Common myeloid progenitor, CD34-positive (primary cell): Measurements from ENCODE around the gene AMBRA1.

ENCODE experiments used
- CTCF ChIA-PET: fragments of 350-600 bp; sonication (Branson Sonifier 250); formaldehyde crosslinking; loops from one replicate; lab custom pipeline; 2021; ENCODE audit warnings: antibody characterized with exemption; lab: Charles Lee
- POLR2A ChIA-PET: fragments of 350-600 bp; sonication (Branson Sonifier 250); formaldehyde crosslinking; loops from one replicate; lab custom pipeline; 2021; ENCODE audit warnings: antibody characterized with exemption; lab: Charles Lee
- DNase-seq, 3 donors: peaks; one replicate each; pipeline versions ENCODE4 v3.0.0 to v3.0.0-alpha.2; 2013
- H3K27ac ChIP-seq, 2 experiments: 1 replicate in 1 of 2; 2 replicates in 1 of 2; pipeline ENCODE4 v1.7.0; 2013; ENCODE audit warnings: inconsistent platforms in 2 of 2, low read length in 2 of 2, mild to moderate bottlenecking in 2 of 2, low read depth in 1 of 2, moderate library complexity in 1 of 2; ENCODE audit not compliant: severe bottlenecking in 2 of 2, insufficient read depth in 1 of 2, poor library complexity in 1 of 2
- H3K27me3 ChIP-seq, 5 experiments: replicated peaks in 2 of 5; 1 replicate in 3 of 5; 2 replicates in 2 of 5; pipeline versions ENCODE4 v1.6.1 to v1.7.0; 2013; ENCODE audit warnings: low read length in 4 of 5, mild to moderate bottlenecking in 2 of 5, moderate library complexity in 2 of 5, inconsistent platforms in 1 of 5; ENCODE audit not compliant: insufficient read depth in 5 of 5, control insufficient read depth in 4 of 5
- H3K36me3 ChIP-seq, 4 experiments: 1 replicate in 2 of 4; 2 replicates in 2 of 4; pipeline versions ENCODE4 v1.6.1 to v1.7.0; 2013; ENCODE audit warnings: low read length in 3 of 4, control low read depth in 1 of 4, mild to moderate bottlenecking in 1 of 4; ENCODE audit not compliant: control insufficient read depth in 4 of 4, insufficient read depth in 4 of 4
- H3K4me1 ChIP-seq, 4 experiments: 1 replicate in 3 of 4; 2 replicates in 1 of 4; pipeline versions ENCODE4 v1.6.1 to v1.7.1; 2013; ENCODE audit warnings: low read length in 3 of 4, mild to moderate bottlenecking in 3 of 4, control low read depth in 1 of 4, inconsistent platforms in 1 of 4, moderate library complexity in 1 of 4; ENCODE audit not compliant: control insufficient read depth in 4 of 4, insufficient read depth in 4 of 4; ENCODE audit errors: control extremely low read depth in 1 of 4
- H3K4me3 ChIP-seq, 7 experiments: 1 replicate in 4 of 7; 2 replicates in 3 of 7; pipeline versions ENCODE4 v1.5.1 to v1.7.0; 2013; ENCODE audit warnings: mild to moderate bottlenecking in 7 of 7, low read length in 6 of 7, moderate library complexity in 6 of 7, inconsistent platforms in 2 of 7, low read depth in 2 of 7, control low read depth in 1 of 7; ENCODE audit not compliant: insufficient read depth in 4 of 7, control insufficient read depth in 1 of 7; ENCODE audit errors: extremely low read depth in 1 of 7
- H3K9me3 ChIP-seq, 5 experiments: 1 replicate in 4 of 5; 2 replicates in 1 of 5; pipeline versions ENCODE4 v1.6.1 to v1.7.1; 2013; ENCODE audit warnings: low read length in 4 of 5, mild to moderate bottlenecking in 2 of 5, inconsistent platforms in 1 of 5, low read depth in 1 of 5, moderate library complexity in 1 of 5; ENCODE audit not compliant: control insufficient read depth in 4 of 5, insufficient read depth in 2 of 5; ENCODE audit errors: control extremely low read depth in 1 of 5
- WGBS: methylation state at CpG from one replicate; pipeline ENCODE4 v1.1.5; 2013; ENCODE audit not compliant: insufficient coverage; 5-methylcytosine and 5-hydroxymethylcytosine counted together

Gene AMBRA1

DNA sequence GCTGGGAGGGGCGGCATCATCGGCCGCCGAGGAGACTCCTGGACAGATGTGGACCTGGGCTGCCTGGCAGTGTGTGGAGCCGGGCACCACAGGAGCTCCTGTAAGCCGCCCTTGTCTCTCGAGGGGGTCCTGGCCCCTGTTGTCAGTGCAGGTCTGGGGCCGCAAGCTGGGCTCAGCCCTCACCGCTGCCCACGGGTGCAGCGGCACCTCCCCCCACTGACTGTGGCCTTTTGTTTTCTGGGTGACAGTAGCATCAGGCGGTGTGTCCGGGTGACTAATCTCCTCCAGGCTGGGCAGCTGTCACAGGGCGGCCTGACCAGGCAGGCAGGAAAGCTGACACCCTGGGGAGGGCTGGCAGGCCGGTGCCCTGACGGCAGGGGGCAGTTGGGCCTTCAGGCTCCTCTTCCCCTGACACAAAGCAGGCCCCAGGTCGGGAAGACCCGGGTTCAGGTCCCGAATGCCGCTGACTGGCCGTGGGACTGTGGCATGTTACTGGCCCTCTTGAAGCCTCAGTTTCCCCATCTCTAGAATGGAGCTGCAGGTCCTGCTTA lies 230.3 kb downstream of the AMBRA1 start:
- Histone ChIP-seq H3K4me3 (peak overlapping the region in 2 of 7 experiments; percentile 82 to 83), H3K4me1 (peaks cover 2 to 61% (median 53%) of the 10 kb centered on the region in 4 experiments), H3K9me3 (no peaks in the 10 kb centered on the region), H3K27me3 (no peaks in the 10 kb centered on the region), H3K36me3 (peaks cover 3 to 54% (median 26%) of the 10 kb centered on the region in 4 experiments), H3K27ac (peak overlapping the region; percentile 56 to 94)
- ChIA-PET CTCF (interaction anchor here (1.2 to 42.2 kb wide), 6 partner anchors 2 to 179 kb away, joined by 3 to 1037 read pairs (median 5); partner anchors contain the start of genes DGKZ and MDK), POLR2A (no interaction called here)
- WGBS, result 90% methylated on average over 16 of the region's 21 CpGs
- no peak for DNase-seq

- CTCF ChIA-PET, result interaction anchor here (1.2 to 42.2 kb wide), 6 partner anchors 1 to 179 kb away, joined by 3 to 1037 read pairs (median 5); partner anchors contain the start of genes DGKZ and MDK
Measured at GRCh38 chr11:46363031-46363407, 230.8 kb downstream of the AMBRA1 start.

GRCh38 chr11:46362156-46363030 lies 231.4 kb downstream of the AMBRA1 start:
- WGBS, result 47% methylated on average over 20 of the region's 20 CpGs
- ChIA-PET POLR2A (interaction anchor here (0.6 to 1.7 kb wide), 3 partner anchors 16 to 1608 kb away, joined by 3 to 7 read pairs (median 3); partner anchors contain the start of gene DGKZ), CTCF (interaction anchor here (1.2 to 42.2 kb wide), 9 partner anchors 1 to 180 kb away, joined by 3 to 1037 read pairs (median 4); partner anchors contain the start of genes DGKZ and MDK)
- Histone ChIP-seq H3K36me3 (peaks cover 0 to 44% (median 21%) of the 10 kb centered on the region in 4 experiments), H3K9me3 (no peaks in the 10 kb centered on the region), H3K4me1 (peaks cover 2 to 66% (median 59%) of the 10 kb centered on the region in 4 experiments), H3K27me3 (no peaks in the 10 kb centered on the region), H3K4me3 (peak overlapping the region; percentile 44 to 83 (median 65)), H3K27ac (peak overlapping the region; percentile 91 to 94)
- DNase-seq, result peak in 1 of 3 donors; percentile 58

More at GRCh38 chr11:46363031-46363407, 230.8 kb downstream of the AMBRA1 start:
- WGBS, result 63% methylated on average over 9 of the region's 9 CpGs
- Histone ChIP-seq H3K27me3 (no peaks in the 10 kb centered on the region), H3K36me3 (peaks cover 2 to 49% (median 23%) of the 10 kb centered on the region in 4 experiments), H3K4me3 (peak overlapping the region in 5 of 7 experiments; percentile 3 to 83 (median 73)), H3K9me3 (no peaks in the 10 kb centered on the region), H3K27ac (peak overlapping the region; percentile 56 to 94), H3K4me1 (peaks cover 2 to 61% (median 53%) of the 10 kb centered on the region in 4 experiments)
- no peak for DNase-seq
- POLR2A ChIA-PET, result no interaction called here

DNA sequence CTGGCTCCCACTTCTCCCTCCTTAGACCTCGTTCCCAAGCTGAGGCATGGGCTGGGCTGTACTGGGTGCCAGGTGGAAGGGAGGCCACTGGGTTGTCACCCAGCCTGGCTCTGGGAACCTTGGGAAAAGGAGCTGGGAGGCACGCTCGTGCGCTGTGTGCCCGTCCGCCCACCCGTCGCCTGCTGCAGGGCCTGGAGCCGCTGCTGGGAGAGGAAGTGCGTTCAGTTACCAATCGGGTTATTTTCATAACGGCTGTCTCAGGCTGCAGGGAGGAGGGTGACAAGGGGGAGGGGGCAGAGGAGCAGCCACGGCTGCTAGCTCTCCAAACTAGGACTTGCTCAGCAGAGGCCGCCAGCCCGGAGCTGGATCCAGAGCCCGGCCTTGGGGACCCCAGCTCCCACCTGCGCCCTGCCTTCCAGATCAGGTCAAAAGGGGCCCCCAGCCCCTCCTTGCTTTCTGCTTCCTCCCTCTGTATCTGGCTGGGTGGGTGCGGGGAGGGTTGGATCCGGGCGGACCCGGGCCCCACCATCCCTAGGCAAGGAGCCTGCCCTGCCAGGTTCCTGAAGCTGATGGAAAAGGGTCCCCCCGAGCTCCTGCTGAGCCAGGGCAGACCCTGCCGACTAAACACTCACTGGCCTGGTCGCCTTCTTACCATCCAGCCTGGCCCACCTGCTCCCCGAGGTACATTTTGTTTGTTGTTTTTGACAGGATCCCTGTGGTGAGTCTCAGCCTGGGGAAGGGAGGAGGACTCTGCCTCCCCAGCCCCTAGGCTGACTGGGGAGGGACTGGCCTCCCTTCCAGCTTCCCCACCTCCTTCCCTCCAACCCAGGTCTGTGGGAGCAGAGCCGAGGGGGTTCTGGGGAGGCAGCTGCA lies 232.3 kb downstream of the AMBRA1 start:
- Histone ChIP-seq H3K27ac (peak overlapping the region; percentile 91 to 94), H3K27me3 (no peaks in the 10 kb centered on the region), H3K9me3 (no peaks in the 10 kb centered on the region), H3K4me1 (peaks cover 2 to 66% (median 61%) of the 10 kb centered on the region in 4 experiments), H3K36me3 (peaks cover 0 to 41% (median 19%) of the 10 kb centered on the region in 4 experiments), H3K4me3 (peak overlapping the region; percentile 44 to 83 (median 65))
- peak; percentile 77 to 91 (median 88) for DNase-seq
- CTCF ChIA-PET, result interaction anchor here (1.2 to 42.2 kb wide), 10 partner anchors 0 to 167 kb away, joined by 3 to 1037 read pairs (median 5); partner anchors contain the start of genes DGKZ and MDK
- POLR2A ChIA-PET, result interaction anchor here (0.5 to 1.7 kb wide), 7 partner anchors 12 to 1609 kb away, joined by 3 to 7 read pairs (median 3); partner anchors contain the start of gene DGKZ
- WGBS, result 0% methylated on average over 18 of the region's 26 CpGs

GRCh38 chr11:46360878-46361277 lies 232.9 kb downstream of the AMBRA1 start:
- Histone ChIP-seq H3K4me1 (peaks cover 2 to 69% (median 62%) of the 10 kb centered on the region in 4 experiments), H3K27ac (peak overlapping the region; percentile 91 to 94), H3K4me3 (peak overlapping the region in 6 of 7 experiments; percentile 62 to 83 (median 69)), H3K36me3 (peaks cover 2 to 40% (median 19%) of the 10 kb centered on the region in 4 experiments), H3K27me3 (no peaks in the 10 kb centered on the region), H3K9me3 (no peaks in the 10 kb centered on the region)
- DNase-seq, result peak in 1 of 3 donors; percentile 46
- POLR2A ChIA-PET, result interaction anchor here (0.9 to 1.7 kb wide), 4 partner anchors 12 to 263 kb away, joined by 3 to 7 read pairs (median 3); partner anchors contain the start of gene DGKZ
- CTCF ChIA-PET, result interaction anchor here (1.2 to 42.2 kb wide), 10 partner anchors 1 to 257 kb away, joined by 3 to 1037 read pairs (median 5); partner anchors contain the start of genes ATG13, DGKZ and MDK
- WGBS, result 32% methylated on average over 6 of the region's 7 CpGs

GRCh38 chr11:46359953-46360352 lies 233.9 kb downstream of the AMBRA1 start:
- H3K4me3 ChIP-seq, result no peak overlapping the region
- no peaks in the 10 kb centered on the region for H3K27me3 ChIP-seq
- CTCF ChIA-PET, result interaction anchor here (0.8 to 42.2 kb wide), 4 partner anchors 2 to 408 kb away, joined by 3 to 1037 read pairs (median 520); partner anchors contain the start of genes ATG13, DGKZ and MDK
- POLR2A ChIA-PET, result interaction anchor here (0.6 to 1.1 kb wide), 2 partner anchors 11 to 27 kb away, joined by 3 read pairs; no protein-coding TSS in a partner anchor
- peaks cover 2 to 35% (median 15%) of the 10 kb centered on the region in 4 experiments for H3K36me3 ChIP-seq
- DNase-seq, result no peak
- no CpG with 5 or more reads among the region's 1 CpG for WGBS
- peaks cover 2 to 66% (median 62%) of the 10 kb centered on the region in 4 experiments for H3K4me1 ChIP-seq
- H3K27ac ChIP-seq, result no peak overlapping the region
- H3K9me3 ChIP-seq, result no peaks in the 10 kb centered on the region
